GM19467 (cell line): ENCODE results near the gene CLBA1.
A peak's percentile ranks its signal among the peaks of the same experiment; 100 is the strongest.

ENCODE experiments used
- ATAC-seq: cut with Tn5 transposase; IDR thresholded peaks from one replicate; pipeline ENCODE4 v1.9.1; 2021; ENCODE audit warnings: mild to moderate bottlenecking, moderate library complexity; ENCODE audit not compliant: unreplicated experiment

CLBA1 gene

DNA sequence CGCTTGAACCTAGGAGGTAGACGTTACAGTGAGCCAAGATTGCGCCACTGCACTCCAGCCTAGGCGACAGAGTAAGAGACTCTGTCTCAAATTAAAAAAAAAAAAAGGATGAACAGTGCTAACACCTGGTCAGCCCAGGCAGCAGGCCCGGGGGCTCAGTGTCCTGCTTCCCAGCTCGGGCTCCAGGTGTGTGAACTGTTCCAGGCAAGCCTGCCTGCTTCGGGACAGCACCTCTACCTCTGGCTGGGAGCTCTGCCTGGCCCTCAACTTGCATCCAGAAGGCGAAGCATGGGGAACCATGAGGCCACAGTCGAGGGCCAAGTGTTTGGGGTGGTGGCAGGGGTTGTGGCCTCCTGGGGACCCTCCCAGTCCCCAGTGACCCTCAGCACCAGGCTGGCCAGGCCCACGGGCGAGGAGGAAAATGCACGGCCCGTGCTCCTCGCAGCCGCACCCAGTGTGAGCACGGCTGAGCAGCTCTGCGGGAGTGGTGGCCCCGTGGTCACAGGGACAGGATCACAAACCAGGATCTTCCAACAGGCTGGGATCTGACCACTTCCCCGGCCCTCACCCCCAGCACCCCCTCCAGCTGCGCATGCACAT, 19.8 kb downstream of the CLBA1 start:
- ATAC-seq = no peak

DNA sequence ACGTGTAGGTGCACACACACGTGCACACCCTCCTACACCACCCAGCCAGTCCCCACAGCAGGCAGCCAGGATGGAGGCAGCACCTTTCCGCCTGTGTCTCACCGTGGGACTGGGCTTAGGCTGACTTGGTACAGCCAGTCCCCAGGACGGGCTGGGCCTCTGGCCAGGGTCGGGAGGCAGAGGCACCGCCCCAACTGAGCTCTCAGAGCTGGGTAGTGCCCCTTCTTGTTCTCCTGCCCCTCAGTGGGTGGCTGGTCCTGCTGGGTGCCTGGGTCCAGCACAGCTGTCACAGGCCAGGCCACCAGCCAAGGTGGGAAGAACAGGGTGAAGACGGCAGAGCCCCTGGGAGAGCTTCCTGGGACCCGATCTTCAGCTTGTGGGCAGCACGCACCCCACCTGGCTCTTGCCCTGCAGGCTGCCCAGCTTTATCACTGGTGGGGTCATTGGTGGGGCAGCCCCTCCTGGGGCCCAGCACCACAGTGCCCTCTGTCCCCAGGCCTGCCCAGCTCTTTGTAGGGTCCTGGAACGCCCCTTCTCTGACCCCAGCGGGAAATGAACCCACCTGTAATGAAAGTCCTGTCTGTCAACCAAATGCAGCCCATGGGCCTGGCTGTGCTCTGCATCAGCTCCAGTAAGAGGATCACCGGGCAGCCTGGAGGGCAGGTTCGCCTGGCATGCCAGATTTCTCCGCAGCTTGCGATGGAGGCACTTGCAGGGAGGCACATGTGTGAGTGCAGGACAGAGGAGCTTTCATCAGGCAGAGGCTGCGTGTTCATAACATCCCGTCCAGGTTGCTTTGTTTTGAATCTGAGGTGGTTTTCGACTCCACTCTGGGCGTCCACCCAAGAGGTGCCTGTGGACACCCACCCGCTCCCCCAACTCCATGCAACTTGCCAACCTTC, 20.6 kb downstream of the CLBA1 start:
- ATAC-seq = no peak

DNA sequence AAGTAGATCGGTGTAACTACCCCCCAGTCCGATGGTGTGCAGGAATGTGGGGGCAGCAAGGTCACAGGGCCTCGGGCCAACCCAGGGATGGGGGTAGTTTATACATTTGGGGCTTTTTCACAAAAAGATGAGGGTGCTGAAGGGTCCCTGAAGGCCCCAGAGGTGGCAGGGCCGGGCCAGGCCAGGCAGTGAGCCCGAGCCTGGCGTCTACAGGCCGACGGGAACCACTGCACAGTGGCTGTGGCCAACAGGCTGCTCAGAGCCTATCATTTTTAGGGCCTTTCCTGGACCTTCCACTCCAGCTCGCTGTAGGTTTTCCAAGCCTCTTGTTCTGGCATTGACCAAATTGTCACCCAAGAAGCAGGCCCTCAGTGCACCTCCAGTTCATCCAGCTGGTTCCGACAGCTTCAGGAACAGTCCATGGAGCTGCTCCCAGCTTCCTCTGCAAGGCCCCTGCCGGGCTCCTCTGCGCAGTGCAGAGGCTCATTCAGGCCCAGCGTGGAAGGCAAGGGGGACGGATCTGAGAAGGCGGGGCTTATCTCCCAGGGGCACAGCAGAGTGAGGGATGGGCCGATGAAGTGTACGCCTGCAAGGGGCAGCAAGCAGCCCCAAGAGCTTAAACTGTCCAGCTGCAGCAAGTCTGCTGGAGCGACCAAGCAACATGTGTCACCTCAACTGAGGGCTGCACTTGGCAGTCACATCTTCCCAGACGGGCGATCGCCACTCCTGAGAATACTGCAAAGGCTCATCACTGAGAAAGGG, 21.4 kb downstream of the CLBA1 start:
- no peak for ATAC-seq

DNA sequence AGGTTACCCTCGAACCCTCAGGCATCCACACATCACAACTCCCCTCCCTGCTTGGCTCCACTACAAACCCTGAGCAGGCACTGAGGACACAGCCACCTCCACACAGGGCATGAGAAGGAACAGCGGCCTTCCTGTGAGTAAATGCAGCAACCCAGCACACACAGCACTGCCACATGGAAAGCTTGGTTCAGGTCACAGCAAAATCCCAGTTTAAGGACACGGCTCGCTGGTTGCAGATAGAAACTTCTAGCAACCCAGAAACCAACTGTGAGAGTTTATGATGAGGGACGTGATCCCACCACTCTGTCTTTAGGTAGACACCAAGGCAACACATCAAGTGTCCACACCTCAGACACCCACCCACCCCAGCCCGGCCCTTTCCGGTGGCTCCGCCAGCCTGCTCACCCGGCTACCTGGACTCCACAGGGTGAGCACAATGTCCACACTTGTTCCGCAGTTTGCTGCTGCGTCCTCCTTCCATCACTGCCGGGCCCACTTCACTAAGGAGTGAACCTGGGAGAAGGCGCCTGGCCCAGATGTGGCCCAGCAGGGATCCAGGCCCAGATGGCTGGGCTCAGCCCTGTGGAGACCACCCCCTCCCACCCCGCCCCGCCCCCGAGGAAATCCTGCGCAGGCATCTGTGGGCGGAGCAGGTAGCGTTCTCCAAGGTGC, 22.1 kb downstream of the CLBA1 start:
- ATAC-seq = no peak

- no peak for ATAC-seq
Measured at GRCh38 chr14:105010106-105010505, 24.5 kb downstream of the CLBA1 start.

DNA sequence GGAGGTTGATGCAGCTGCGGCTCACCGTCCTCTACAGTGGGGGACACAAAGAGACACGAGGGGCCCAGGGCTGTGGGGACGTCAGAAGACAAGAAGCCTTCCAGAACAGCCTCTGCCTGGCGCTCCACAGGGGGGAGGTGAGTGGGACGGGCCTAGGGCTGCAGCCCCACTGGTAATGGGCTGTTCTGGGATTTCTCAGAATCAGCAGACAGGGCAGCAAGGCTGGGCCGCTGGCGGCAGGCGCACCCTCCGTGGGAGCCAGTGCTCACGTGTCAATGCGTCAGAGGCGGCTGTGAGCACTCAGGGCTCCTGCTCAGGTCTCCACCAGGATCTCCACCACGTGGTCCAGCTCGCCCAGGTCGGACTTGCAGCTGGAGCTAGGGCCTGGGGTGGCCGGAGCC, 25.3 kb downstream of the CLBA1 start:
- no peak for ATAC-seq

DNA sequence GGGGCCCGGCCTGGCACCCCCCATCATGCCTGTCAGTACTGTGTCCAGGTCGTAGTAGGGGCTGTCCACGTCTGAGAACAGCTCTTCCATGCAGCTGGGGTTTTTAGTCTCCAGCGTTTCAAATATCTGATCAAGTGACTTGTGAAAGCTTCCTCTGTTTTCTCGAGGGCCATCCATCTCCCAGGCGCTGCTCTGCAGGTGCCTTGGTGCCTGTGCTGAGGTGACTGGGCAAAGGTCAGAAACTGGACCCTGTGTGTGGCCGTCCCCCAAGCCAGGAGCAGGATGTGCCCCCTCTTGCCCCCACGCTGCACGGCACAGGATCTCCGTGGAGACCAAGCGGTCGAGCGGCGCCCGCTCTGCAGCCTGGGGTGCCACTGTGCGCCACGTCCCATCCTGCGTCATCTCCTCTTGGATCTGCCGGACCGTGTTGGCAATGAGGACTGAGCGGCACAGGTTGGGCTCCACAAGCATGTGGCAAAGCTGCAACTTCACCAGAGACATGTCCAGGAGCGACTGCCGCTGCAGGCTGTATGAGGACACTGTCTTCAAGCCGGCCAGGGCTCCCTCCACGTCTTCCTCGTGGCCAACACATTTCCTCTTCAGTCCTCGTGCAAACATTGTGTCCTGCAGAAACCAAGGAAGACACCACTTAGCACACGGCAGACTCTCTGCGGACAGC, 25.9 kb downstream of the CLBA1 start:
- no peak for ATAC-seq

- no peak for ATAC-seq
Measured at GRCh38 chr14:105012171-105012985, 26.8 kb downstream of the CLBA1 start.

DNA sequence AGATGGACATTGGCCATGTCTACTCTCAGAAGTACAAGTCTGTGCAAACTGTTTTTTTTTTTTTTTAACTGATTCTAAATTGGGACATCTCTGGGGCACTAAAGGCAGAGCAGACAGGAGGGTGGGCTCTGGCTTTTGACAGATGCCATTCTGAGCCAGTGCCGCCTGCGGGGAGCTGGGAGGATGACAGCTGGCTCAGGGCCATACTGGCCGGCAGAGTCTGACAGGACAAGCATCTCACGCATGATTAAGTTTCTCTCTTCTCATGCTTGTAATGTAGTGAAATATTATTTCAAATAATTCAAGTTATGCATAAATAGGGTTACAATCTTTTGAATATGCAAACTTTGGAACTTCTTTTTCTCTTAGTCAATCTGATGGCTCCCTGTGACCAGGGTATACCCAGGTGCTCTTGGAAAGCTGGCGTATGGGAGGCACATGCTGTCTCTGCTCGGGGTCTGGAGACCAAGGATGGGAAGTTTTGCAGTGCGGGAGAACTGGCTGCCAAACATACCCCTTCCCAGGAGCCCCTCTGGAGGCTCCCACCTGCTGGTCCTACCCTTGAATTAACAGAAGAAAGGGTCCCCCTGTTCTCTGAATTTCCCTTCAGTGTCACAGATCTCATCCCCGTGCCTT, 27.7 kb downstream of the CLBA1 start:
- ATAC-seq = no peak

DNA sequence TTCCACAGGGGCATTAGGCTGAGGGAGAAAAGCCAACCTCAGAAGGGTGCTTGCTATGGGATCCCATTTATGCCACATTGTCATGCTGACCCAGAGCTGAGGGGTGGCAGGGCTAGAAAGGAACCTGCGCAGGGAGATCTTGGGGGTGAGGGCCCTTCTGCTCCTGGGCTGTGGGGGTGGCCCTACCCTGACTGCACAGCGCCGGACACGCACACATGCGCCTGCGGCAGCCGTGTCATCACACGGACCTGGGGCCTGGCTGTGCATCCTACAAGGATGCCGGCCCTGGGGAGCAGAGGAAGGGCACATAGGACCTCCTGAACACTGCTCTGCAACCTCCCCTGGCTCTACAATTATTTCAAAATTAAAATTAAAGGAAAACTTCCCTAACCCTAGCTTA, 28.4 kb downstream of the CLBA1 start:
- no peak for ATAC-seq

GRCh38 chr14:105014631-105015030, 29.0 kb downstream of the CLBA1 start:
- no peak for ATAC-seq

- no peak for ATAC-seq
Measured at GRCh38 chr14:105015242-105015641, 29.7 kb downstream of the CLBA1 start.

DNA sequence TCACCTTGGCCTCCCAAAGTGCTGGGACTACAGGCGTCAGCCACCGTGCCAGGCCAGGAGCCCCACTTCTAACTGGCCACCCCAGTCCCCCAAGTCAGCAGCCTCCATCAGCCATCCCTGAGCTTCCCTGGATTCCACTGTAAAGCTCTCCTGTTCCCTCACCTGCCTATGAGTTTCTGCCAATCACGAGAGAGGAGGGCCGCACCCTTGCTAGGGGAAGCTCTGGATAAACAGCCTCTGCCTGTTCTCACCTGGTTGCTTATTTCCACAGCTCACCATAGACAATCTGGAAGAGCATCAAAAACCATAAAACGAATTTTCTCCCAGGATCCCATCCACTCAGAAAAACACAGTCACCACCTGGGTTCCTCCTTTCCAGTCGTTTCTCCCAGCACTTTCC, 30.3 kb downstream of the CLBA1 start:
- no peak for ATAC-seq

GRCh38 chr14:105018414-105018813, 32.8 kb downstream of the CLBA1 start:
- no peak for ATAC-seq

GRCh38 chr14:105019861-105020814, 34.5 kb downstream of the CLBA1 start:
- ATAC-seq = peak; percentile 18

- ATAC-seq = peak; percentile 72
Measured at GRCh38 chr14:105020815-105021655, 35.4 kb downstream of the CLBA1 start, which contains the start of gene CDCA4. TSS of gene CDCA4 (minus strand) at chr14:105021083. CDS start at chr14:105011929, 9,154 bp downstream.

DNA sequence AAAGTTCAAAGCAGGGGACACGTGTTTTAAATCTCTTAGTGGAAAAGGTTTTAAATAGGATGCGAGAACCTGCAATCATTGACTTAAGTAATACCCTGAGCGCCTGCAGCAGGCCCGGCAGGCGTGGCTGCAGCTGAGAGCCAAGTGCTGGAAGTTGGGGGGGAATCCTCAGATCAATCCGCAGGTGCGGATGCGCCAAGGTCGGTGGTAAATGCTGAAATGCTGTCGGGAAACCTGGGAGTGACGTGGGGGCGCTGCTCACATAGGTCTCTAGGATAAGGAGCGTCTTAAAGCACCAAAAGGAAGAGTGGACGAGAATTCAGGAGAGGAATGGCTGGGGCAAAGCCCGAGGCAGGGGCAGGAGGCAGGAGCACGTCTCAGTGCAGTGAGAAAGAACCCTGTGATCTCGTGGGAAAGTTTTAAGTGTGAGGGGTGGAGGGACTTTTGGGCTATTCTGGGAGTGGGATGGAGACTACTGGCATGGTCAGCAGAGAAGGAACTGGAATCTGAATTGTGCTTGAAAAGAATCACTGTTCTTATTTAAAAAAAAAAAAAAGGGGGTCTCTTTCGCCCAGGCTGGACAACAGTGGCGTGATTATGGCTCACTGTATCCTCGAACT, 36.2 kb downstream of the CLBA1 start:
- peak; percentile 4 for ATAC-seq
